Peyer's patch (tissue), 4 donors: Measurements from ENCODE around the gene PSMD4. TPM values are rescaled to one million over a fixed set of nuclear protein-coding genes. Genes with fewer than 3 reads are reported as not detected.
"Not testable (repeated sequence)": the region's sequence is repeated elsewhere in the genome, so short reads cannot be mapped to it uniquely, and the experiment has no call there.

Source experiments
- DNase-seq, 3 donors: peaks; one replicate each; pipeline ENCODE4 v3.0.0-alpha.2; 2017 to 2019
- H3K27ac ChIP-seq, 4 donors: fragments of 200-600 bp; sonication (generic); one replicate each; pipeline ENCODE4 v1.5.1; 2016 to 2019
- H3K27me3 ChIP-seq, 2 donors: fragments of 200-600 bp; sonication (generic); one replicate each; pipeline ENCODE4 v1.5.1; 2019
- H3K36me3 ChIP-seq, 3 donors: fragments of 200-600 bp; sonication (generic); one replicate each; pipeline ENCODE4 v1.5.1; 2016 to 2019
- H3K4me1 ChIP-seq, 4 donors: fragments of 200-600 bp; sonication (generic); one replicate each; pipeline ENCODE4 v1.5.1; 2016 to 2019
- H3K4me3 ChIP-seq, 4 donors: fragments of 200-600 bp; sonication (generic); 1 replicate in 3 of 4; 2 replicates in 1 of 4; pipeline ENCODE4 v1.5.1; 2016 to 2019; ENCODE audit warnings: mild to moderate bottlenecking in 1 of 4
- H3K9me3 ChIP-seq, 4 donors: fragments of 200-600 bp; sonication (generic); one replicate each; pipeline ENCODE4 v1.5.1; 2016 to 2019; ENCODE audit warnings: mild to moderate bottlenecking in 1 of 4
- CTCF ChIP-seq, 6 experiments: fragments of 450-650 bp in 4 of 6; fragments of 200-600 bp in 2 of 6; sonication (generic) in 1 of 6; IDR thresholded peaks; one replicate each; pipeline ENCODE4 v1.5.1; 2017 to 2019; ENCODE audit warnings: antibody characterized with exemption in 6 of 6, mild to moderate bottlenecking in 3 of 6, moderate library complexity in 1 of 6
- POLR2A ChIP-seq, 2 donors: fragments of 450-650 bp; IDR thresholded peaks; one replicate each; pipeline ENCODE4 v1.5.1; 2017; ENCODE audit warnings: antibody characterized with exemption in 2 of 2, mild to moderate bottlenecking in 2 of 2, moderate library complexity in 2 of 2
- total RNA-seq, 4 donors: library from RNA; depleted of rRNA; stranded (reverse); fragments of >200 nt; gene quantifications; one replicate each; pipeline ENCODE4 v1.1.0, GENCODE V29; 2016

Gene PSMD4
- total RNA-seq, result 100 to 1,000 TPM in 2 of 4 donors, 10 to 100 TPM in 2; 84.6 to 153 (median 103) TPM

DNA sequence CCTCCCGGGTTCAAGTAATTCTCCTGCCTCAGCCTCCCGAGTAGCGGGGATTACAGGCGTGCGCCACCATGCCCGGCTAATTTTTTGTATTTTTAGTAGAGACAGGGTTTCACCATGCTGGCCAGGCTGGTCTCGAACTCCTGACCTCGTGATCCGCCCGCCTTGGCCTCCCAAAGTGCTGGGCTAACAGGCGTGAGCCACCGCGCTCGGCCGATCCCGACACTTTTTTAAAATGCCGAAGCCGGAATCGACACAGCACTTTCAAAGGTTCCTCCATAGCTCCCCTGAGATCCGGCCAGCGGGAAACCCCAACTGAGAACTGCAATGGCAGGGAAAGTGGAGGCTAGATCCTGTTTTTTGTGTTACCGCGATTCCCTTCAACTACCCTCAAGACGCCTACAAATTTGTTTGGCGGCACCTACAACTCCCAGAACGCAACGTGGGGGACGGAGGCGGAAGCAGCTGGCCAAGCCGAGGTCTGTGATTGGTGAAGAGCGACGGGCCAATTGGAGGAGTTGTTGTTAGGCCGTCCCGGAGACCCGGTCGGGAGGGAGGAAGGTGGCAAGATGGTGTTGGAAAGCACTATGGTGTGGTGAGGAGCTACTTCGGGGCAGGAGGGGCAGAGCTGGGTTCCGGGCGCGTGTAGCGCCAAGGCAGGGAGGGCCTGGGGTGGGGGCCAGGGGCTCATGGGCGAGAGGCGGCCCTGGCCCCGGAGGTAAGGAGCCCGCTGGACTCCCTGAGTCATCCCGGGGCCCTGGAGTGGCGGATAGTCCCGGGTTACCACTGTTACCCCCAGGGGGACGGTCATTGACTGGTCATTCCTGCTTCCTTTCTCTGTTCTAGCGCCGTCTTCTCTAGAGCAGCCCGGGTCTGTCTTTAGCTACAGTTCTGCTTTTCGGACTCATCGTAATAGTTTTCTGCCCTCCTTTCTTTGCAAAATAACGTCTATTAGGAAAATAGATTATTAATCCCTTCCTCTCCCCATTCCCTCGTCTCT, at the start of gene PSMD4:
Gene PSMD4, plus strand, starts transcription at position 518 of the 997 bp plus-strand sequence. Its CDS starts 49 bp downstream, at position 567.
- Histone ChIP-seq H3K4me1 (peaks cover 0 to 12% (median 6%) of the 10 kb centered on the region in 4 donors), H3K9me3 (no peaks in the 10 kb centered on the region), H3K36me3 (peaks cover 0 to 5% (median 0%) of the 10 kb centered on the region in 3 donors), H3K27me3 (no peaks in the 10 kb centered on the region), H3K27ac (peak within 1 kb of the TSS; percentile 77 to 86 (median 82)), H3K4me3 (peak within 1 kb of the TSS; percentile 71 to 93 (median 76))
- DNase-seq, result peak; percentile 90 to 97 (median 94)
- TF ChIP-seq CTCF (IDR thresholded peaks at IDR 0.05), result peak in 2 of 6 experiments; percentile 3 to 17
- TF ChIP-seq POLR2A (IDR thresholded peaks at IDR 0.05), result peak; percentile 49 to 77

GRCh38 chr1:151205381-151205965, 49.1 kb upstream of the PSMD4 start:
- not testable (repeated sequence) for H3K27me3 ChIP-seq, DNase-seq, H3K9me3 ChIP-seq, H3K4me3 ChIP-seq, H3K27ac ChIP-seq
- Histone ChIP-seq H3K36me3 (peaks cover 0 to 56% (median 0%) of the 10 kb centered on the region in 3 donors), H3K4me1 (peaks cover 0 to 21% (median 4%) of the 10 kb centered on the region in 4 donors)

DNA sequence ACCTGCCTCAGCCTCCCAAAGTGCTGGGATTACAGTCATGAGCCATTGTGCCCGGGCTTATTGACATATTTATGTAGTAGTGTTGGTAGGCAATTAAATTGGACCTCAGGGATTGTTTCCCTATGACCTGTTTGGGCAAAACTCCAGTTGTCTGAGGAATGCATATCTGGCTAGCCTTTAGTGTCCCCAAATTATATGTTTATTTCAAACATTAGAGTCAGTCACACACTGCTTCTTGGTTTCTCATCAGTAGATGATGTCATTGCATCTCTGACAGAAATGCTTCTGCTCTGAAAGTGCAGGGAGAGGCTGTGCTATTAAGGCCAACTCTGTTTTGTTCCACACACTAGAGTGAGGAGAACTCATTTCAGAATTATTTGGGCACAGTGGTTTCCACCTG, 43.7 kb upstream of the PSMD4 start:
- H3K27me3 ChIP-seq, result no peaks in the 10 kb centered on the region
- H3K27ac ChIP-seq, result no peak overlapping the region
- DNase-seq, result no peak
- no peak overlapping the region for H3K4me3 ChIP-seq
- no peak for TF ChIP-seq POLR2A (IDR thresholded peaks at IDR 0.05)
- TF ChIP-seq CTCF (IDR thresholded peaks at IDR 0.05), result no peak
- H3K9me3 ChIP-seq, result no peaks in the 10 kb centered on the region
- H3K4me1 ChIP-seq, result peaks cover 0 to 5% (median 0%) of the 10 kb centered on the region in 4 donors
- H3K36me3 ChIP-seq, result peaks cover 0 to 56% (median 0%) of the 10 kb centered on the region in 3 donors

DNA sequence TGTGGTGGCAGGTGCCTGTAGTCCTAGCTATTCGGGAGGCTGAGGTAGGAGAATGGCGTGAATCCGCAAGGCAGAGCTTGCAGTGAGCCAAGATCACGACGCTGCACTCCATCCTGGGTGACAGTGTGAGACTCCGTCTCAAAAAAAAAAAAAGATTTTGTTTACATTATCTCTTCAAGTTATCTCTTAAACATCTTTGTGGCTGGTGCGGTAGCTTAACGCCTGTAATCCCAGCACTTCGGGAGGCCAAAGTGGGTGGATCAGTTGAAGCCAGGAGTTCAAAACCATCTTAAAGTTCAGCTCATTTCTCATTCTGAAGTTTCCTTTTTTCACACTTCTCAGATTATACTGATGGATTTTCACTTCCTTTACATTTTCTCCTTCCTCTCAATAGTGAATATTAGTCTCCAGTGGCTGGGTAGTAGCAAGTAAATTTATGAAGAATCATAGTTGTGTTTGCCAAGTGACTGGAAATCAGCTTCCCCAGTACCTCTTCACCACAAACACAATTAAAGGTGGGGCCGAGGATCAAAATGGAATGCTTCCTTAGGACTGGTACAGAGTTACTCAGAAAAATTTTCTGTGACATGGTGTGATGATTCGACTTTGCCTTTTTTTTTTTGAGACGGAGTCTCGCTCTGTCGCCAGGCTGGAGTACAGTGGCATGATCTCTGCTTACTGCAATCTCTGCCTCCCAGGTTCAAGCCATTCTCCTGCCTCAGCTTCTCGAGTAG, 42.4 kb upstream of the PSMD4 start:
- H3K9me3 ChIP-seq, result no peaks in the 10 kb centered on the region
- H3K4me3 ChIP-seq, result no peak overlapping the region
- DNase-seq, result peak in 1 of 3 donors; percentile 21
- peaks cover 0 to 46% (median 0%) of the 10 kb centered on the region in 3 donors for H3K36me3 ChIP-seq
- H3K27ac ChIP-seq, result no peak overlapping the region
- H3K4me1 ChIP-seq, result peaks cover 0 to 5% (median 0%) of the 10 kb centered on the region in 4 donors
- H3K27me3 ChIP-seq, result no peaks in the 10 kb centered on the region
- TF ChIP-seq CTCF (IDR thresholded peaks at IDR 0.05) (no peak), POLR2A (IDR thresholded peaks at IDR 0.05) (no peak)

DNA sequence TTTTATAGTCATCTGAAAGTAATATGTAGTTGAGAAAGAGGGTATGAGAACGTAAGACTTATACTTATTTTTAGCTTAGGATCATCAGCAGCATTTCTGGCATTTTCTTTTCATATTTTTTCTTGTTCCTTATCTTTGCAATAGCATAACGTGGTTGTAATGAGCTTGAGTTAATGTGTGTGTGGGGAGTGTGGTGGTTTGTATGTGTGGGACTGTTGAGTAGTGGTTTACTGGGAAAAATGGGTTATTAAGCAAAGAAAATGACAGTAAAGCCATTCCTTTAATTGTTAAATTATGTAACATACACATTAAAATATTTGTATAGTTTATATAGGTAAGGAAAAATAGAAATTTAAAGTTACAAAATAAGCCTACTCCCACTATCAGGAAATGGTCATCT, 41.0 kb upstream of the PSMD4 start:
- H3K4me3 ChIP-seq, result no peak overlapping the region
- H3K4me1 ChIP-seq, result peaks cover 0 to 5% (median 0%) of the 10 kb centered on the region in 4 donors
- no peak for TF ChIP-seq CTCF (IDR thresholded peaks at IDR 0.05)
- no peak for TF ChIP-seq POLR2A (IDR thresholded peaks at IDR 0.05)
- no peaks in the 10 kb centered on the region for H3K27me3 ChIP-seq
- H3K27ac ChIP-seq, result no peak overlapping the region
- H3K36me3 ChIP-seq, result peaks cover 0 to 36% (median 0%) of the 10 kb centered on the region in 3 donors
- no peak for DNase-seq
- H3K9me3 ChIP-seq, result no peaks in the 10 kb centered on the region
